RWPE2 (cell line): ENCODE measurements around the gene DNHD1.

Experiments
- ATAC-seq: fragments of 200-7000 bp; cut with Tn5 transposase; 3 replicates; pipeline ENCODE4 v1.9.1; 2021; ENCODE audit warnings: low read depth
- DNase-seq: peaks from one replicate; pipeline ENCODE4 v3.0.0-alpha.2; 2020; ENCODE audit warnings: low spot score
- H3K27ac ChIP-seq: fragments of 450-650 bp; 2 replicates; pipeline ENCODE4 v1.5.1; 2017; ENCODE audit warnings: mild to moderate bottlenecking; ENCODE audit not compliant: poor library complexity, severe bottlenecking
- H3K27me3 ChIP-seq: fragments of 250-450 bp; sonication (Bioruptor Pico); 2 replicates; pipeline ENCODE4 v1.5.1; 2021; ENCODE audit warnings: mild to moderate bottlenecking, moderate library complexity; ENCODE audit not compliant: insufficient read depth, poor library complexity, severe bottlenecking
- H3K36me3 ChIP-seq: fragments of 250-450 bp; sonication (Bioruptor Pico); 2 replicates; pipeline ENCODE4 v1.5.1; 2020; ENCODE audit warnings: low read depth, mild to moderate bottlenecking, moderate library complexity
- H3K4me1 ChIP-seq: fragments of 250-450 bp; sonication (Bioruptor Pico); 2 replicates; pipeline ENCODE4 v1.5.1; 2021; ENCODE audit warnings: mild to moderate bottlenecking, moderate library complexity; ENCODE audit not compliant: insufficient read depth, poor library complexity, severe bottlenecking
- H3K4me3 ChIP-seq: fragments of 250-450 bp; sonication (Bioruptor Pico); 2 replicates; pipeline ENCODE4 v1.5.1; 2021; ENCODE audit warnings: mild to moderate bottlenecking, moderate library complexity; ENCODE audit not compliant: severe bottlenecking
- H3K9me3 ChIP-seq: fragments of 250-450 bp; sonication (Bioruptor Pico); 2 replicates; pipeline ENCODE4 v1.5.1; 2021; ENCODE audit warnings: mild to moderate bottlenecking, moderate library complexity; ENCODE audit not compliant: severe bottlenecking
- TF ChIP-seq, protein P1 (sequence below): fragments of 450-650 bp; IDR thresholded peaks from one replicate; pipeline ENCODE4 v1.5.1; 2017; ENCODE audit warnings: mild to moderate bottlenecking, moderate library complexity; ENCODE audit not compliant: poor library complexity, severe bottlenecking

DNHD1 gene

DNA sequence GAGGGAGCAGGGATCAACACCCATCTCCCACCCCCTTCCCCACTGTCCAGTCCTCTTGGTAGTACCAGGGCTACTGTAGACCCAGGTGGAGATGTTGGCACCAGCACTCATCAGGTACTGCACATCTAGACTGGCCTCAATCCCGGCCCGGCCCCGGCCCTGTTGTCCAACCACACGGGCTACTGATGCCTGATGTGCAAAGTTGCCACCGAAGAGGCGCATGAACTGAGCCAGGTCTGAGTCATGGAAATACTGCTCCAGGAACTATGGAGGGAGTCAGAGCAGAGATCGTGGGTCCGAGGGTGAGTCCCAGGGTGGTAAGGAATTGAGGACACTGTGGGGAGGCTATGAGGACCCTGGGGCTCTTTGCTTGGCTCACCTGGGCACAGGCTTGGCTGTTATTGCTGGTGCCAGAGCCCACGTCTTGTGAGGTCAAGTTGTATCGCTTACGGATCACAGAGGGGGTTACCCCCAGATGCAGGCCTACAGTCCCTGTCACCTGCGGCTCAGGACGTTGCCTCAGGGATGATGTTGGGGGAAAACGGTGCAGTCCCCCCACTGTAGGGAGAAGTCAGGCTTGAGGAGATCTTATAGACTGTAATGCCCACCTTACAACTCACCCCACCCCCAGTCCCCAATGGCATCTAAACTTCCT lies 119.6 kb downstream of the DNHD1 start:
- no peak overlapping the region for H3K27ac ChIP-seq
- TF ChIP-seq, protein P1, sequence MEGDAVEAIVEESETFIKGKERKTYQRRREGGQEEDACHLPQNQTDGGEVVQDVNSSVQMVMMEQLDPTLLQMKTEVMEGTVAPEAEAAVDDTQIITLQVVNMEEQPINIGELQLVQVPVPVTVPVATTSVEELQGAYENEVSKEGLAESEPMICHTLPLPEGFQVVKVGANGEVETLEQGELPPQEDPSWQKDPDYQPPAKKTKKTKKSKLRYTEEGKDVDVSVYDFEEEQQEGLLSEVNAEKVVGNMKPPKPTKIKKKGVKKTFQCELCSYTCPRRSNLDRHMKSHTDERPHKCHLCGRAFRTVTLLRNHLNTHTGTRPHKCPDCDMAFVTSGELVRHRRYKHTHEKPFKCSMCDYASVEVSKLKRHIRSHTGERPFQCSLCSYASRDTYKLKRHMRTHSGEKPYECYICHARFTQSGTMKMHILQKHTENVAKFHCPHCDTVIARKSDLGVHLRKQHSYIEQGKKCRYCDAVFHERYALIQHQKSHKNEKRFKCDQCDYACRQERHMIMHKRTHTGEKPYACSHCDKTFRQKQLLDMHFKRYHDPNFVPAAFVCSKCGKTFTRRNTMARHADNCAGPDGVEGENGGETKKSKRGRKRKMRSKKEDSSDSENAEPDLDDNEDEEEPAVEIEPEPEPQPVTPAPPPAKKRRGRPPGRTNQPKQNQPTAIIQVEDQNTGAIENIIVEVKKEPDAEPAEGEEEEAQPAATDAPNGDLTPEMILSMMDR, result no peak
- ATAC-seq, result no peak
- no peak for DNase-seq
- H3K9me3 ChIP-seq, result no peaks in the 10 kb centered on the region
- H3K27me3 ChIP-seq, result no peaks in the 10 kb centered on the region
- no peaks in the 10 kb centered on the region for H3K36me3 ChIP-seq
- H3K4me1 ChIP-seq, result peaks cover 4% of the 10 kb centered on the region
- H3K4me3 ChIP-seq, result no peak overlapping the region

DNA sequence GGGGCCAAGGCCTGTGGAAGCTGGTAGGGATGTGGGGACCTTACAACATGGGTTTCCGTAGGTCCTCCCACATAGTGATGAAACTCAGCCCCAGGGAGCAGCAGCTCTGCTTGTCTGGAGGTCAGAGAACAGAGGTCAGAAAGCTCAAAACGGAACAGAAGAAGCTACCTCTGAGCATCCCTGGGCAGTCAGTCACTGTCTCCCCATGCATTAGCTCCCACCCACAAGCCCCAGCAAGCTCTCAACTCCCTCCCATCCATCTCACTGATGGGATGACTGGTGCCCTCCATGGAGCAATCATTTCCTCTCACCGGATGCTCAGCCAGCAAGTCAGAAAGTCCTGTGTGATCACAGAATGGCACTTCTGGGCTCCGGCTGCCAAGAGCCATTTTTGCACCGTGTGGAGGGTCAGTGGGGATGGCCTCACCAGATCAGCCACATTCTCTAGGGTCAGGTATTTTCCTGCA lies 120.3 kb downstream of the DNHD1 start:
- peak; percentile 24 for DNase-seq
- no peak overlapping the region for H3K4me3 ChIP-seq
- no peak for ATAC-seq
- H3K36me3 ChIP-seq, result no peaks in the 10 kb centered on the region
- H3K4me1 ChIP-seq, result peaks cover 4% of the 10 kb centered on the region
- H3K27me3 ChIP-seq, result no peaks in the 10 kb centered on the region
- no peaks in the 10 kb centered on the region for H3K9me3 ChIP-seq
- H3K27ac ChIP-seq, result no peak overlapping the region
- TF ChIP-seq, protein P1, result no peak

DNA sequence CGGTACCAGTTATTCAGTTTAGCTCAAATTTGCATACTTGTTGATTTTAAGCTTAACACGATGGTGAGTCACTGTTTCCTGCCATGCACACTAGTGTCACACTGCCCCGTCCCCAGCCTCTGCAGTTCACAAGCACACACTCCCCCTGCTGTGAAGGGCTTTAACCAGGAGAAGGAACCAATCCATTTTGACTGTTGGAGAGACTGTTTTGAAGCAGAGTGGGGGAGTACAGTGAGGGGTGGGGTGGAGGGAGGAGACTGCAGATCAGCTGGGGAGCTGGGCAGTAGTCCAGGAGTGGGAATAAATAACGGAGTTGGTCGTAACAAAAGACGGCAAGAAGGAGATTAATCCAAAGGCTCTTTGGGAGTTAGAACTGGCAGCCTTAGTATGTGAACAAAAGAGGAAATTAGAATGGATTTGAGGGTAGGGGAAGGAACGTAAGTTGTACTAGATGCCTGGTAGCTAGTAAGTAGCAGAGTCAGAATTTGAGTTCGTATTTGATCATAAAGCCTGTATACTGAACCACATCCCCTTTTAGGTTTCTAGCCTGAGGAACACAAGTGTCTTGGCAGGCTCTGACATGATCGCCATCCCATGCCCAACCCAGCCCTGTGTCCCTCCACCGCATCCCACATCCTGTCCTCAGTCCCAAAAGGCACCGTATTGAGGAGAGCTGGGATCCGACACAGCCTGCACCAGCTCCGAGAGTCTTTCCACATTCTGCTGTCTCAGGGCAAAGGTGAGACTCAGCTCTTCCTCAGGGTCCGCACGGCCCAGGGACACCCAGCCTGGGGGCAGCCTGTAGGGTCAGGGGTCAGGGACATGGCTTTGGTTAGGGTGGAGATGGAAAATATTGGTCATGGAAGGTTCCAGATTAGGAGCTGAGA lies 121.3 kb downstream of the DNHD1 start:
- DNase-seq (peak; percentile 21), ATAC-seq (peak; percentile 16; the same call in 2 of the 3 replicates)
- Histone ChIP-seq H3K27me3 (no peaks in the 10 kb centered on the region), H3K36me3 (no peaks in the 10 kb centered on the region), H3K4me1 (peaks cover 4% of the 10 kb centered on the region), H3K4me3 (peak overlapping the region; percentile 60), H3K27ac (peak overlapping the region; percentile 30), H3K9me3 (no peaks in the 10 kb centered on the region)
- TF ChIP-seq, protein P1, result no peak

DNA sequence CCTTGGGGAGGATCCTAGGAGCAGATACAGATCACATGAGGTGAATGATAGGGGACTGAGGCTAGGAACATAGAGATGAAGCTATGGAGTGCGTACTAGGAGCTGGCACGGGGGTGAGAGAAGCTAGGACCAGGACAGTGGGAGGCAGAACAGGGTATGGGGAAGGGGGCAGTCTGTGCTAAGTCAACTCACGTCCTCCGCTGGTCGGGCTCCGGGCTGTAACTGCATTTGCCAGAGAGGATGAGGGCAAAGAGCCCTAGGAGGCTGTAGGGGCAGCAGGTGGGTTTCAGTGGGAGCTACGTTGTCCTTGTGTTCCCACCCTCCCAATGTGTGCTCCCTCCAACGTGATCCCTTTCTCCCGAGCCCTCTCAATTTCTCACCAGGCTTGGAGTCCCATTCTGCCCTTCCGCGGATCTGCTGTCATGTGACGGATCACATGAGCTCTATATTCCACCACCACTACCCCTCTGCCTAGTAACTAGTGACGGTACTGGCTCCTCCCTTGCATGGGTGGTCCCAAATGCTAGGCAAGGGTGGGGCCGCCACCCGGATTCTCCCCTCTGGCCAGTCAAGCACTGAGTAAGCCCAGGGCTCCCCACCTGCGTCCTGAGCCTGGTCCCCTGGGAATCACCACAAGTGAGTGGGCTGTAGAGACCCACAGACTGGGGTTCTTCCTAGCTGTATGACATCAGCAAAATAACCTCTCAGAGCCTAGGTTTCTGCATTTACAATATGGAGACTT lies 122.1 kb downstream of the DNHD1 start, which contains the start of gene TPP1:
TSS of gene TPP1 (minus strand) at position 419 of the 742 bp plus-strand sequence. CDS start at position 397, 22 bp downstream.
- Histone ChIP-seq H3K27me3 (no peaks in the 10 kb centered on the region), H3K36me3 (no peaks in the 10 kb centered on the region), H3K9me3 (no peaks in the 10 kb centered on the region), H3K4me1 (peaks cover 4% of the 10 kb centered on the region), H3K4me3 (peak within 1 kb of the TSS; percentile 60), H3K27ac (peak within 1 kb of the TSS; percentile 30)
- TF ChIP-seq, protein P1, result no peak
- DNase-seq (peak; percentile 84), ATAC-seq (peak; percentile 94)
